Measurements from ENCODE around the gene HLCS.

- no peak for TF ChIP-seq BHLHE40 (IDR thresholded peaks at IDR 0.05; ENCODE audit: low read depth, low read length)
- no peak for TF ChIP-seq RFX5 (IDR thresholded peaks at IDR 0.05; ENCODE audit: low read depth, low read length)
- TF ChIP-seq CTCF (conservative IDR thresholded peaks at IDR 0.05; ENCODE audit: low read depth, low read length), result no peak
Measured at GRCh38 chr21:36759348-36760083, 207.0 kb downstream of the HLCS start.

All from IMR-90 (cell line).